Mesothelial cell of epicardium (in vitro differentiated cells): ENCODE measurements around the gene PMPCA. TPM values are rescaled to one million over a fixed set of nuclear protein-coding genes. Genes with fewer than 3 reads are reported as not detected.

Experiments used
- DNase-seq, 2 experiments: peaks; one replicate each; pipeline ENCODE4 v3.0.0; 2021; ENCODE audit warnings: low spot score in 2 of 2; ENCODE audit not compliant: unreplicated experiment in 2 of 2
- H3K27ac Mint-ChIP-seq: 2 replicates; pipeline ENCODE4 v1.8.0; 2021; ENCODE audit warnings: mixed read lengths
- H3K27me3 Mint-ChIP-seq: 2 replicates; pipeline ENCODE4 v1.8.0; 2021; ENCODE audit warnings: low read depth, mixed read lengths
- H3K36me3 Mint-ChIP-seq: 2 replicates; pipeline ENCODE4 v1.8.0; 2021; ENCODE audit warnings: mixed read lengths
- H3K4me1 Mint-ChIP-seq: 2 replicates; pipeline ENCODE4 v1.8.0; 2021; ENCODE audit warnings: mixed read lengths
- H3K4me3 Mint-ChIP-seq: 2 replicates; pipeline ENCODE4 v1.8.0; 2021; ENCODE audit warnings: mild to moderate bottlenecking, moderate library complexity, mixed read lengths
- H3K9me3 Mint-ChIP-seq: 2 replicates; pipeline ENCODE4 v1.8.0; 2021; ENCODE audit warnings: mixed read lengths
- CTCF ChIP-seq: fragments of 200-600 bp; sonication (generic); IDR thresholded peaks from one replicate; pipeline ENCODE4 v1.5.0; 2021; ENCODE audit warnings: antibody characterized with exemption; ENCODE audit not compliant: unreplicated experiment
- total RNA-seq: library from RNA; stranded (reverse); gene quantifications from 3 replicates; pipeline ENCODE4 v1.2.1, GENCODE V29; 2021

Gene PMPCA
- total RNA-seq, 1 donor from 2014 or later = 74.6 TPM

GRCh38 chr9:136380381-136380780 is 30.1 kb upstream of the PMPCA start:
- Mint-ChIP-seq H3K27me3 (no peaks in the 10 kb centered on the region), H3K4me1 (no peaks in the 10 kb centered on the region), H3K4me3 (no peak overlapping the region), H3K27ac (no peak overlapping the region), H3K36me3 (peaks cover 13% of the 10 kb centered on the region), H3K9me3 (no peaks in the 10 kb centered on the region)
- DNase-seq = no peak
- TF ChIP-seq CTCF = no peak

- peaks cover 20% of the 10 kb centered on the region for H3K36me3 Mint-ChIP-seq
- H3K9me3 Mint-ChIP-seq = no peaks in the 10 kb centered on the region
- no peaks in the 10 kb centered on the region for H3K4me1 Mint-ChIP-seq
- no peak overlapping the region for H3K27ac Mint-ChIP-seq
- no peak overlapping the region for H3K4me3 Mint-ChIP-seq
- H3K27me3 Mint-ChIP-seq = no peaks in the 10 kb centered on the region
- DNase-seq = no peak
- TF ChIP-seq CTCF = no peak
Measured at GRCh38 chr9:136381311-136381710, 29.1 kb upstream of the PMPCA start.

- no peak overlapping the region for H3K4me3 Mint-ChIP-seq
- no peaks in the 10 kb centered on the region for H3K4me1 Mint-ChIP-seq
- no peaks in the 10 kb centered on the region for H3K9me3 Mint-ChIP-seq
- no peak for DNase-seq
- peaks cover 20% of the 10 kb centered on the region for H3K36me3 Mint-ChIP-seq
- H3K27ac Mint-ChIP-seq = no peak overlapping the region
- H3K27me3 Mint-ChIP-seq = no peaks in the 10 kb centered on the region
- TF ChIP-seq CTCF = no peak
Measured at GRCh38 chr9:136381966-136382513, 28.4 kb upstream of the PMPCA start.

GRCh38 chr9:136383436-136383835 is 27.0 kb upstream of the PMPCA start:
- peaks cover 28% of the 10 kb centered on the region for H3K36me3 Mint-ChIP-seq
- TF ChIP-seq CTCF = no peak
- no peak overlapping the region for H3K4me3 Mint-ChIP-seq
- no peak overlapping the region for H3K27ac Mint-ChIP-seq
- no peaks in the 10 kb centered on the region for H3K4me1 Mint-ChIP-seq
- DNase-seq = no peak
- H3K27me3 Mint-ChIP-seq = no peaks in the 10 kb centered on the region
- H3K9me3 Mint-ChIP-seq = no peaks in the 10 kb centered on the region

GRCh38 chr9:136385015-136385414 is 25.4 kb upstream of the PMPCA start:
- H3K4me1 Mint-ChIP-seq = no peaks in the 10 kb centered on the region
- no peak overlapping the region for H3K4me3 Mint-ChIP-seq
- no peak for DNase-seq
- no peaks in the 10 kb centered on the region for H3K27me3 Mint-ChIP-seq
- TF ChIP-seq CTCF = no peak
- H3K27ac Mint-ChIP-seq = no peak overlapping the region
- H3K9me3 Mint-ChIP-seq = no peaks in the 10 kb centered on the region
- peaks cover 33% of the 10 kb centered on the region for H3K36me3 Mint-ChIP-seq

- Mint-ChIP-seq H3K36me3 (peaks cover 33% of the 10 kb centered on the region), H3K9me3 (no peaks in the 10 kb centered on the region), H3K4me3 (no peak overlapping the region), H3K27me3 (no peaks in the 10 kb centered on the region), H3K4me1 (no peaks in the 10 kb centered on the region), H3K27ac (no peak overlapping the region)
- DNase-seq = no peak
- no peak for TF ChIP-seq CTCF
Measured at GRCh38 chr9:136386018-136386417, 24.4 kb upstream of the PMPCA start.
